ENCODE results near the gene ALPI. TPM values are rescaled to one million over a fixed set of nuclear protein-coding genes. Genes with fewer than 3 reads are reported as not detected.

Gene ALPI
- total and polyA plus RNA-seq, 2 donors (not counting 3 experiments of a cell fraction or from before 2014, with no cell fraction given), result not detected

DNA sequence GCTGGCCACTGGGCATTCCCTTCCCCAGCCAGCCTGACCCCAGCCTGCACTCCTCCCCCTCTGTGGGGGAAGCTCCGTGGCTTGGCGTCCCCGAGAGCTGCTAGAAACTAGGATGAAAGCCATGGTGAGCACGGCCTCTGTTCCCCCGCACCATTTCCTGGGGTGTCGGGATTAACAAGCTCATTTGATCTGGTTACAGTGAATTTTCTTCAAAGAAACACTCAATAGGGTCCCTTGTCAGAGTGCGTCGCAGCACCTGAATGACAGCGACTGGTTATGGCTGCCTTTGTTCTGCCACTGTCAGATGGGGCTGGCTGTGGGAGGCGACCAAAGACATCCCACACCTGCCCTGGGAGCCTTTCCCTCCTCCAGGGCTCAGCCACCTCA lies 7.7 kb upstream of the ALPI start:
- ChIA-PET CTCF (interaction anchor here (3.1 kb wide), 1 partner anchor 74 kb away, joined by 44 read pairs; the partner anchor contains the start of gene PRSS56), POLR2A (no interaction called here)
- Histone ChIP-seq H4K20me1 (replicated peaks; ENCODE audit: control insufficient read depth, extremely low read depth, insufficient read depth, low read length) (no peaks in the 10 kb centered on the region), H3K36me3 (ENCODE audit: control insufficient read depth in 2 of 2, extremely low read depth in 1 of 2, insufficient read depth in 2 of 2, low read length in 2 of 2) (no peaks in the 10 kb centered on the region), H3K79me2 (ENCODE audit: control insufficient read depth, insufficient read depth, low read length) (no peaks in the 10 kb centered on the region), H3K27ac (ENCODE audit: insufficient read depth, low read depth, low read length) (no peak overlapping the region), H3K9me3 (replicated peaks; ENCODE audit: control insufficient read depth, insufficient read depth, low read length) (no peaks in the 10 kb centered on the region), H3K9me1 (replicated peaks; ENCODE audit: control insufficient read depth, extremely low read depth, insufficient read depth, low read length) (no peaks in the 10 kb centered on the region), H3K4me1 (ENCODE audit: control insufficient read depth, extremely low read depth, insufficient read depth, low read length) (no peaks in the 10 kb centered on the region), H2AFZ (ENCODE audit: low read depth, low read length) (no peak overlapping the region), H3K4me3 (replicated peaks in 1 of 3; ENCODE audit: insufficient read depth in 1 of 3, low read depth in 1 of 3, low read length in 3 of 3) (no peak overlapping the region), H3K9ac (replicated peaks; ENCODE audit: extremely low read depth, insufficient read depth, low read length) (no peak overlapping the region), H3K4me2 (ENCODE audit: insufficient read depth, low read length) (no peak overlapping the region), H3K27me3 (ENCODE audit: control insufficient read depth in 2 of 2, insufficient read depth in 2 of 2, low read length in 2 of 2) (no peaks in the 10 kb centered on the region)
- no TSS peak for BruUV-seq (replicated peaks)
- no peak for DNase-seq (ENCODE audit: low read depth, low spot score)
- intact Hi-C loops (cut with micrococcal nuclease), result no loop called here
- FAIRE-seq, result no peak
- TF ChIP-seq FOS (IDR thresholded peaks at IDR 0.05; ENCODE audit: borderline replicate concordance, insufficient read depth, low read length) (no peak), EZH2 (IDR thresholded peaks at IDR 0.05; ENCODE audit: borderline replicate concordance, low read depth, low read length, severe bottlenecking) (no peak), MYC (IDR thresholded peaks at IDR 0.05; ENCODE audit: low read depth, low read length) (no peak), JUN (IDR thresholded peaks at IDR 0.05; ENCODE audit: borderline replicate concordance, insufficient read depth, insufficient read length, low read depth) (no peak), POLR2A (IDR thresholded peaks at IDR 0.05; ENCODE audit: low read depth, low read length) (no peak), MAX (IDR thresholded peaks at IDR 0.05; ENCODE audit: insufficient read depth, insufficient read length) (no peak), POLR2AphosphoS5 (IDR thresholded peaks at IDR 0.05; ENCODE audit: insufficient read depth, low read depth, low read length) (no peak), GATA2 (IDR thresholded peaks at IDR 0.05; ENCODE audit: insufficient read depth, insufficient read length, low read depth, low read length) (no peak)
- TF ChIP-seq, protein P1, sequence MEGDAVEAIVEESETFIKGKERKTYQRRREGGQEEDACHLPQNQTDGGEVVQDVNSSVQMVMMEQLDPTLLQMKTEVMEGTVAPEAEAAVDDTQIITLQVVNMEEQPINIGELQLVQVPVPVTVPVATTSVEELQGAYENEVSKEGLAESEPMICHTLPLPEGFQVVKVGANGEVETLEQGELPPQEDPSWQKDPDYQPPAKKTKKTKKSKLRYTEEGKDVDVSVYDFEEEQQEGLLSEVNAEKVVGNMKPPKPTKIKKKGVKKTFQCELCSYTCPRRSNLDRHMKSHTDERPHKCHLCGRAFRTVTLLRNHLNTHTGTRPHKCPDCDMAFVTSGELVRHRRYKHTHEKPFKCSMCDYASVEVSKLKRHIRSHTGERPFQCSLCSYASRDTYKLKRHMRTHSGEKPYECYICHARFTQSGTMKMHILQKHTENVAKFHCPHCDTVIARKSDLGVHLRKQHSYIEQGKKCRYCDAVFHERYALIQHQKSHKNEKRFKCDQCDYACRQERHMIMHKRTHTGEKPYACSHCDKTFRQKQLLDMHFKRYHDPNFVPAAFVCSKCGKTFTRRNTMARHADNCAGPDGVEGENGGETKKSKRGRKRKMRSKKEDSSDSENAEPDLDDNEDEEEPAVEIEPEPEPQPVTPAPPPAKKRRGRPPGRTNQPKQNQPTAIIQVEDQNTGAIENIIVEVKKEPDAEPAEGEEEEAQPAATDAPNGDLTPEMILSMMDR (IDR thresholded peaks at IDR 0.05; ENCODE audit: extremely low read depth in 1 of 2, insufficient read depth in 1 of 2, low read depth in 1 of 2, low read length in 2 of 2), result no peak
- dilution Hi-C loops (cut with MboI; ENCODE audit: extremely low pct_ligation_motif_present, low sequenced_read_pairs), result no loop called here

All from endothelial cell of umbilical vein (primary cell).